Calu3 (cell line): ENCODE data around the gene PSAP. TPM values are rescaled to one million over a fixed set of nuclear protein-coding genes. Genes with fewer than 3 reads are reported as not detected.

ENCODE experiments used
- BruUV-seq: library from RNA; stranded (reverse); fragments of 400-500 nt; replicated peaks from 2 replicates; lab custom pipeline; 2021; lab: Mats Ljungman, UMichigan
- CTCF ChIA-PET: fragments of 300-600 bp; sonication (Branson Sonifier 250); formaldehyde crosslinking; loops from one replicate; lab custom pipeline; 2022; ENCODE audit warnings: antibody characterized with exemption; lab: Charles Lee
- DNase-seq: peaks from one replicate; pipeline ENCODE4 v3.0.0; 2022
- H3K27ac Mint-ChIP-seq: one replicate; pipeline ENCODE4 v1.8.0; 2022; ENCODE audit warnings: mixed read lengths; ENCODE audit not compliant: unreplicated experiment
- H3K27me3 Mint-ChIP-seq: one replicate; pipeline ENCODE4 v1.8.0; 2022; ENCODE audit warnings: mixed read lengths; ENCODE audit not compliant: unreplicated experiment
- H3K36me3 Mint-ChIP-seq: one replicate; pipeline ENCODE4 v1.8.0; 2022; ENCODE audit warnings: mild to moderate bottlenecking, moderate library complexity, mixed read lengths; ENCODE audit not compliant: insufficient read depth, unreplicated experiment
- H3K4me1 Mint-ChIP-seq: one replicate; pipeline ENCODE4 v1.8.0; 2022; ENCODE audit warnings: mild to moderate bottlenecking, low read depth, mixed read lengths; ENCODE audit not compliant: unreplicated experiment
- H3K4me3 Mint-ChIP-seq: one replicate; pipeline ENCODE4 v1.8.0; 2022; ENCODE audit warnings: mild to moderate bottlenecking, low read depth, moderate library complexity, mixed read lengths; ENCODE audit not compliant: unreplicated experiment
- H3K9me3 Mint-ChIP-seq: one replicate; pipeline ENCODE4 v1.8.0; 2022; ENCODE audit warnings: low read depth, mixed read lengths; ENCODE audit not compliant: unreplicated experiment
- CTCF ChIP-seq: fragments of 200-600 bp; IDR thresholded peaks from one replicate; pipeline ENCODE4 v1.8.0; 2022; ENCODE audit warnings: antibody characterized with exemption; ENCODE audit not compliant: unreplicated experiment
- intact Hi-C: fragments of 100-400 bp; cut with micrococcal nuclease; formaldehyde crosslinking; loops from one replicate; pipeline ENCODE4 v1.10.0; 2022; ENCODE audit not compliant: unreplicated experiment
- microRNA-seq: library from miRNA; unstranded; fragments of <30 nt; microRNA quantifications from one replicate; pipeline ENCODE4 v1.2.0, GENCODE V29; 2022
- total RNA-seq: library from RNA; stranded (reverse); gene quantifications from 2 replicates; pipeline ENCODE4 v1.2.3, GENCODE V29; 2022

PSAP gene
- total RNA-seq, 1 experiment from 2014 or later = 840 TPM

DNA sequence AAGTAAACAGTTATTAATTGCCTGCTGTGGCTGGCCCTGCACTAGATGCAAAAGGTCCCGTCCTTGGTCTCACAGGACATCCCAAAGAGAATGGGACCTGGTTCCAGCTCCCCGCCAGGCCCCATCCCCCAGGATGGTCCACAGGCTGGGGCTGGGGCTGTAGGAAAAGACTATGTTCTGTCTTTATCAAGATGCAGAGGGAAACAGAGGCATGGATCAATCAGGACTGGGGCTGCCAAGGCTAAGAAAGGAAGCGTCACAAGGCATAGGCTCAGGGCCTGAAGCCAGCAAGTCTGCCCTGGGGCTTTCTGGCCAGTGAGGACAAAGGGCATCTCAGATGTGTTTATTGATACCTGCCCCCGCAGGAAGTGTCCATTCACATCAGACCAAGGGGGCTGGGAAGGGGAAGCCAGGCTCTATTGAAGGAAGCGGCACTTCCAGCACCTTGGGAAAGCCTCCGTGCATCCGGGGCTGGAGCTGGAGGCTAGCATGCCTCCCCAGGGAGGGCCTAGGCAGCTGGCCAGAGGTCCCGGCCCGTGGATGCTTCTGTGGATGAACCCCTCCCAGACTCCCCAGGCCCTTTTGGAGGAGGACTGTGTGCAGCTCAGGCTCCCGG lies 83.5 kb downstream of the PSAP start:
- BruUV-seq = no TSS peak
- peak overlapping the region; percentile 65 for H3K4me3 Mint-ChIP-seq
- intact Hi-C loops = loop anchor here (2.0 kb wide), 1 partner anchor 39 kb away; no protein-coding TSS in a partner anchor
- no peaks in the 10 kb centered on the region for H3K27me3 Mint-ChIP-seq
- DNase-seq = peak; percentile 69
- H3K9me3 Mint-ChIP-seq = no peaks in the 10 kb centered on the region
- peaks cover 23% of the 10 kb centered on the region for H3K36me3 Mint-ChIP-seq
- peaks cover 63% of the 10 kb centered on the region for H3K4me1 Mint-ChIP-seq
- H3K27ac Mint-ChIP-seq = peak overlapping the region; percentile 87
- CTCF ChIA-PET = interaction anchor here (1.0 to 2.1 kb wide), 5 partner anchors 15 to 93 kb away, joined by 4 to 12 read pairs (median 7); no protein-coding TSS in a partner anchor
- no peak for TF ChIP-seq CTCF

DNA sequence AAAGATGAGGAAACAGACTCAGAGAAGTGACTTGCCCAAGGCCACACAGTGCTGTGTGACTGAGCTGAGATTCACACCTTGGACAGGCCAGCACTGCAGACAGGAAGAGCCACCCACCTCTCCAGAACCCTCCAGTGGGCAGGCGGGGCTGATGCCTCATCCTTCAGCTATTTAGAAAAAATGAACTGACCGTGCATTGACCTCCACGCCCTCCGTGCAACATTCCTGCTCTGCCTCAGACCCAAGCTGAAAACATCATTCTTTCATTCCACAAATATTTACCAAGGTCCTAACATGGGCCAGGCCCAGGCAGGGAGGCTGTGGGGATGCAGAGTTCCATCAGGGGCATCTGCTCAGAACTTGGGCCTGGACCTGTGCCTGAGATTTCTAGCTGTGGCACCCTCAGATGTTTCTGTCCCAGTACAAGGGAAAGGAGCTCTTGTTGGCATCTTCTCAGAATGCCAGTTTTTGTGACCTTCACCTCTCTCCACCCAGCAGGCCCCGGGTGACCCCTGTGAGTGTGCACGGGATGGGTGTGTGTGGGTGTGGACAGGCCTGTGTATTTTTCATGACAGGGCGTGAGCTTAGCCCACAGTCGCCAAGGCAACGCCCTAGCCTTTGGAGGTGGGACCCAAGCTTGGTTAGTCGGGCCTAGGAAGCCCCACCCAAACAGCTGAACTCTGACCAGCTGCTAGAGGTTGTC lies 84.2 kb downstream of the PSAP start:
- BruUV-seq = no TSS peak
- no peaks in the 10 kb centered on the region for H3K9me3 Mint-ChIP-seq
- peaks cover 17% of the 10 kb centered on the region for H3K36me3 Mint-ChIP-seq
- H3K4me1 Mint-ChIP-seq = peaks cover 61% of the 10 kb centered on the region
- H3K27me3 Mint-ChIP-seq = no peaks in the 10 kb centered on the region
- intact Hi-C loops = loop anchor here (2.0 kb wide), 1 partner anchor 38 kb away; no protein-coding TSS in a partner anchor
- no peak for TF ChIP-seq CTCF
- peak overlapping the region; percentile 65 for H3K4me3 Mint-ChIP-seq
- DNase-seq = peak; percentile 90
- H3K27ac Mint-ChIP-seq = peak overlapping the region; percentile 87
- CTCF ChIA-PET = interaction anchor here (0.6 to 2.1 kb wide), 14 partner anchors 9 to 879 kb away, joined by 3 to 12 read pairs (median 4); no protein-coding TSS in a partner anchor

Small RNA genes lying within 50 kb of the gene (microRNA-seq; reads per million reads assigned to microRNA genes)
- not detected for gene MIR7152

Other genes with a start within 250 kb of the PSAP start
- not detected in 2 replicates for gene C10orf105, start 131.5 kb downstream of the PSAP start, total RNA-seq
- gene VSIR, start 77.7 kb downstream of the PSAP start, total RNA-seq = 30.1 and 46.1 TPM in 2 replicates
- 14.3 and 32.4 TPM in 2 replicates for gene CHST3, start 113.1 kb upstream of the PSAP start, total RNA-seq
- gene SPOCK2, start 237.3 kb upstream of the PSAP start, total RNA-seq = 162 and 205 TPM in 2 replicates